Measurements from ENCODE around the gene EXOSC9.

DNA sequence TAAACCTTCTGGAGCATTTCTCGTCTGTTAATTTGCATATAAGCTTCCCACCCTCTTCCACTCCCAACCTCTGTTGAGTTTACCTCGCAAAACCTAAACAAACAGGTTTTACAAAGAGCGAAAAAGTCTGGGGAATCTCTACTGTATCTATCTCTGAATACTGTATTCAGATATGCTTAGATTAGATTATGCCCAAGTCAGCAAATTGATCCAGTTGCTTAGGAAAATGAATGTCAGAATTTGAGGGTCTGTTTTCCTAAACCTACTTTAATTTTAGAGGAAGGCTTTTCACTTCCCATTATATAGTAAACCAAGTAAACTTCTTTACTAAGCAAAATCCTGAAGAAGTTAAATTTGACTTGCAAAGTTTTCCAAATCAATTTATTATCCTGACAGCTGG is 15.9 kb downstream of the EXOSC9 start:
- TF ChIP-seq POLR2AphosphoS5 (IDR thresholded peaks at IDR 0.05) (no peak), CTCF (IDR thresholded peaks at IDR 0.05) (no peak), POLR2A (IDR thresholded peaks at IDR 0.05) (no peak)

All from breast epithelium (tissue), 3 donors.